Mammary epithelial cell (primary cell): ENCODE data around the gene PRKCZ.

ENCODE experiments used
- EZH2 ChIP-seq: IDR thresholded peaks from 2 replicates; pipeline ENCODE4 v1.6.1; 2012; ENCODE audit warnings: low read length, inconsistent platforms, borderline replicate concordance
- TF ChIP-seq, protein P1 (sequence below), 2 donors: IDR thresholded peaks in 1 of 2; conservative IDR thresholded peaks in 1 of 2; 2 replicates each; pipeline ENCODE4 v1.5.1; 2011 to 2012; ENCODE audit warnings: inconsistent platforms in 2 of 2, low read length in 2 of 2, mild to moderate bottlenecking in 2 of 2, control low read depth in 1 of 2, low read depth in 1 of 2; ENCODE audit not compliant: insufficient read depth in 1 of 2; ENCODE audit errors: extremely low read depth in 1 of 2

DNA sequence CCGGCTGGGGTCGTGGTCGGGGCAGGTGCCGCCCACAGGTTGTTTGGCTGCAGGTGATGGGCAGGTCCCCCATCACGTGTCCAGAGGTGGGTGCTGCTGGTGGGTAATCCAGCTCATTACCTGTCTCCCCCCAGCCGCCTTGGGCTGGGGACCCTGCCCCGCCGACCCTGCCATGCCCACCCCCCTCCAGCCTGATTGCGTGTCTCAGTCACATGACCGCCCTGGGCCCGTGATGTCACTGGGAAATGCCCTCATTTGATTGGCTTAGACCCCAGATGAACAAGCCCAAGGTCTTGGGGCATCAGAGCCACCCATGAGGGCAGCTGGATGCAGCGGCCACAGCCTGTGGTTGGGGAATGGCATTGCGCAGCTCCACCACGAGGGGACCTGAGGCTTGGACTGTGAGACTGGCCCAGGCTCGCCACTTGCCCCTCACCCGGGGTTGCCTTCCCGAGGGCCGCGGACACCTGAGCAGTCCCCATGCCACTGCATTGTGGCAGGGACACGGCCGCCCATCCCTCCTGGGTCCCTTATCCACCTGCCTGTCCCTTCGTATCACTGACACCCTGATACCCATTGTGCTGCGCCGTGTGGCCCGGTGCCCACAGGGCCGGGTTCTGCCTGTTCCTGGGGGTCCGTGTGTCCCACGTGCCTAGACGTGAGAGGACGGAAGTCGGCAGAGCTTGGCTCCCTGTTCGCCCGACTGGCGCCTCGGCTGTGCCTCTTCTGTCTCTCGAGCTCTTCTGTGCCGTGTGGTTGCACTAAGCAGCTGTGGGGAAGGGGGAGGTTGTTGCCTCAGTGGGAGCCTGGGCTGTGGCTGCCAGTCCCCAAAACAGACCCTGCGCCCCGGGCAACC, 76.3 kb downstream of the PRKCZ start:
- TF ChIP-seq, protein P1, sequence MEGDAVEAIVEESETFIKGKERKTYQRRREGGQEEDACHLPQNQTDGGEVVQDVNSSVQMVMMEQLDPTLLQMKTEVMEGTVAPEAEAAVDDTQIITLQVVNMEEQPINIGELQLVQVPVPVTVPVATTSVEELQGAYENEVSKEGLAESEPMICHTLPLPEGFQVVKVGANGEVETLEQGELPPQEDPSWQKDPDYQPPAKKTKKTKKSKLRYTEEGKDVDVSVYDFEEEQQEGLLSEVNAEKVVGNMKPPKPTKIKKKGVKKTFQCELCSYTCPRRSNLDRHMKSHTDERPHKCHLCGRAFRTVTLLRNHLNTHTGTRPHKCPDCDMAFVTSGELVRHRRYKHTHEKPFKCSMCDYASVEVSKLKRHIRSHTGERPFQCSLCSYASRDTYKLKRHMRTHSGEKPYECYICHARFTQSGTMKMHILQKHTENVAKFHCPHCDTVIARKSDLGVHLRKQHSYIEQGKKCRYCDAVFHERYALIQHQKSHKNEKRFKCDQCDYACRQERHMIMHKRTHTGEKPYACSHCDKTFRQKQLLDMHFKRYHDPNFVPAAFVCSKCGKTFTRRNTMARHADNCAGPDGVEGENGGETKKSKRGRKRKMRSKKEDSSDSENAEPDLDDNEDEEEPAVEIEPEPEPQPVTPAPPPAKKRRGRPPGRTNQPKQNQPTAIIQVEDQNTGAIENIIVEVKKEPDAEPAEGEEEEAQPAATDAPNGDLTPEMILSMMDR (conservative IDR thresholded peaks at IDR 0.05 in 1 of 2, IDR thresholded peaks at IDR 0.05 in 1 of 2; ENCODE audit: extremely low read depth in 1 of 2, insufficient read depth in 1 of 2, low read depth in 1 of 2, low read length in 2 of 2), result no peak
- TF ChIP-seq EZH2, result no peak
